ENCODE data around the gene PRIM1. TPM values are rescaled to one million over a fixed set of nuclear protein-coding genes. Genes with fewer than 3 reads are reported as not detected.
A peak's percentile ranks its signal among the peaks of the same experiment; 100 is the strongest.
"Not testable (repeated sequence)": the region's sequence is repeated elsewhere in the genome, so short reads cannot be mapped to it uniquely, and the experiment has no call there.

The PRIM1 gene
- 77.7 and 94.5 TPM in 2 replicates for total RNA-seq (2014; rRNA removed; shearing (Covaris generic))

GRCh38 chr12:56751712-56752598 lies at the start of gene PRIM1:
Gene PRIM1 (minus strand): TSS chr12:56752323. CDS start chr12:56752298, 25 bp downstream.
- peak; percentile 92 for DNase-seq (ENCODE audit: low read depth)

- no peak for DNase-seq (ENCODE audit: low read depth)
These were observed 48.1 kb upstream of the PRIM1 start for GRCh38 chr12:56800221-56800620.

DNA sequence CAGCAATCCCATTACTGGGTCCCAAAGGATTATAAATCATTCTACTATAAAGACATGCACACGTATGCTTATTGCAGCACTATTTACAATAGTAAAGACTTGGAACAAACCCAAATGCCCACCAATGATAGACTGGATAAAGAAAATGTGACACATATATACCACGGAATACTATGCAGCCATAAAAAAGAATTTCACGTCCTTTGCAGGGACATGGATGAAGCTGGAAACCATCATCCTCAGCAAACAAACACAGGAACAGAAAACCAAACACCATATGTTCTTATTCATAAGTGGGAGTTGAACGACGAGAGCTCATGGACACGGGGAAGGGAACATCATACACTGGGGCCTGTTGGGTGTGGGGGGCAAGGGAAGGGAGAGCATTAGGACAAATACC lies 47.2 kb upstream of the PRIM1 start:
- not testable (repeated sequence) for DNase-seq (ENCODE audit: low read depth)

GRCh38 chr12:56795791-56796190 lies 43.7 kb upstream of the PRIM1 start:
- not testable (repeated sequence) for DNase-seq (ENCODE audit: low read depth)

GRCh38 chr12:56795046-56795562 lies 43.0 kb upstream of the PRIM1 start:
- not testable (repeated sequence) for DNase-seq (ENCODE audit: low read depth)

DNA sequence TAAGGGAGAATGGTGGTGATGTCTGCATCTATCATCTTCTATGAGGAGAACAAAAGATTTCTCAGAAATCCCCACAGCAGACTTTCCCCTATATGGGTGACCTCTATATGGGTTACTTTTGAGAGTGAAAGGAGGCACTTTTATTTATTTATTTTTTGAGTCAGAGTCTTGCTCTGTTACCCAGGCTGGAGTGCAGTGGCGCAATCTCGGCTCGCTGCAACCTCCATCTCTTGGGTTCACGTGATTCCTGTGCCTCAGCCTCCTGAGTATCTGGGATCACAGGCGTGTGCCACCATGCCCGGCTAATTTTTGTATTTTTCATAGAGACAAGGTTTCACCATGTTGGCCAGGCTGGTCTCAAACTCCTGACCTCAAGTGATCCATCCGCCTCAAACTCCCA lies 41.0 kb upstream of the PRIM1 start:
- DNase-seq (ENCODE audit: low read depth), result not testable (repeated sequence)

- no peak for DNase-seq (ENCODE audit: low read depth)
These were observed 40.6 kb upstream of the PRIM1 start for GRCh38 chr12:56792678-56793077.

- DNase-seq (ENCODE audit: low read depth), result not testable (repeated sequence)
These were observed 37.3 kb upstream of the PRIM1 start for GRCh38 chr12:56789429-56789828.

DNA sequence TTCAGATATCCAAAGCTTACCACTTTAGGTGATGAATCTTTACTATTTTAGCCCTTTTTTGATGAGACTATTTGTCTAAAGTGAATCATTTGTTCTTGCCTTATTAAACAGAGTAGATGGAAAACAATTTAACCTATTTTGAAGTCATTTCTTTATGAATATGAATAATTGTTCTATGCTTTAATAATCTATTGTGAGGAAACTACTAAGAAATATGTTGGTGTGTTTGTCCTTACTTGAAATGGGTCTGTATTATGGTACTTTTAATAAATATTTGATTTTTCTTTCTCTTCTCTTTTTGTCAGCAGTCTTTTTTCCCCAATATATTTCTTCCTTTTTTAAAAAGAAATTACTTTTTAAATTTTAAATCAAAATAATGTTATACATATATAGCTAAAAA lies 35.4 kb upstream of the PRIM1 start:
- no peak for DNase-seq (ENCODE audit: low read depth)

DNA sequence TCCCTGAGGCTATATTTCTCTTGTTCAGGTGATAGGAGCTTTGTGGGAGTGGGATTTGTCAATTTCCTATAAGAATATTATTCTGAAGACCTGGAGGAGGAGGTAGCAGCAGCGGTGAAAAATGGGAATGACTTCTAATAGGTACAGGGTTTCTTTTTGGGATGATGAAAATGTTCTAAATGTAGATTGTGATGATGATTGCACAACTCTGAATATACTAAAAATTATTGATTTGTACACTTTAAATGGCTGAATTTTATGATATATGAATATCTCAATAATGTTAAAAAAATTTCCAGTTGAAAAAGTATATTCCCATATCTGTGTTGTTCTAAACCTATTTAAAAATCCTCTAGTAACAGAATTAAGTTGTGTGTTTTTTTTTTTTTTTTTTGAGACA lies 33.8 kb upstream of the PRIM1 start:
- no peak for DNase-seq (ENCODE audit: low read depth)

DNA sequence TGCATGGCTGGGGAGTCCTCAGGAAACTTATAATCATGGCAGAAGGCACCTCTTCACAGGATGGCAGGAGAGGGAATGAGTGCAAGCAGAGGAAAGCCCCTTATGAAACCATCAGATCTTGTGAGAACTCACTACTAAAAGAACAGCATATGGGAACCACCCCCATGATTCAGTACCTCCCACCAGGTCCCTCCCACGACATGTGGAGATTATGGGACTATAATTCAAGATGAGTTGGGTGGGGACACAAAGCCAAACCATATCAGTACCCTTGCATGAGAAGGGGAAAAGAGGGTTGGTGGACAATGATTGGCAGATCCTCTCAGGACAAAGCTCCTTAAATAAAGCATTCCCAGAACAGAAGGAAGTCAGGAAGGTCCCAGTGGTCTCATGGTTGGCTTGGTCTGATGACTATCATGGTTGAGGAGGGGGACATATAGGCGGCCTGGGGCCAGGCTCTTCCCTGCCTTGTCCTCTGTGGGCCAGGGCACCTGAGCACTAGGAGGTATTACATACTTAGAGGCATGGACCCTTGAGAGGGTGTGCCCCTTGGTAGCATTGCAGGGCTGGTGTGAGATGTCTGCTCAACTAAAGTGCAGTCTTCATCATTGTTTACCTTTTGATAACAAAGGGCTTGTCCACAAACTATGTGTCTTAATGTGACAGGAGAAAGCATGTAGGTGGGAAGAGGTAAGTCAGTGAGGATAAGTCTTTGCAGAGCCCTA lies 33.2 kb upstream of the PRIM1 start:
- no peak for DNase-seq (ENCODE audit: low read depth)

GRCh38 chr12:56781726-56782125 lies 29.6 kb upstream of the PRIM1 start:
- DNase-seq (ENCODE audit: low read depth), result no peak

GRCh38 chr12:56778756-56779155 lies 26.6 kb upstream of the PRIM1 start:
- DNase-seq (ENCODE audit: low read depth), result no peak

- no peak for DNase-seq (ENCODE audit: low read depth)
These were observed 24.5 kb upstream of the PRIM1 start for GRCh38 chr12:56776654-56777053.

GRCh38 chr12:56775638-56776037 lies 23.5 kb upstream of the PRIM1 start:
- no peak for DNase-seq (ENCODE audit: low read depth)

GRCh38 chr12:56773113-56773512 lies 21.0 kb upstream of the PRIM1 start:
- DNase-seq (ENCODE audit: low read depth), result no peak

GRCh38 chr12:56772625-56773024 lies 20.5 kb upstream of the PRIM1 start:
- DNase-seq (ENCODE audit: low read depth), result no peak

DNA sequence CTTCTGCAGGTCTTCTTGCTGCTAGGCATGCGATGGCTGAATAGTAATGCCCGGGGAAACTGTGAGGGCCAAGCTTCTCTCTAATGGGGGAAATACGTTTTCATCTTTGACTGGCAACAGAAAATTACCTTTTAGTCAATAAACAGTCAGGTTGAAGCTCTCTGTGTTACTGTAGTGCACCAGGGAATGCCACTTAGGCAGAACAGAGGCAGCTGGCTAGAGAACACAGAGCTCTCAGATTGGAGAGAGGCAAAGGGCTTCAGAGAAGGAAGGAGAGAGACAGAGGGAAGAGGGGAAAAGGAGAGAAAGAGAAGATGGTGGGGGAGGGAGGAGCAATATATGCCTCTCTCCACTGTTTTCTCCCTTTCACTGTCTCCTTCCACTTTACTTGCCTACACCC lies 17.7 kb upstream of the PRIM1 start:
- no peak for DNase-seq (ENCODE audit: low read depth)

GRCh38 chr12:56768424-56768823 lies 16.3 kb upstream of the PRIM1 start:
- DNase-seq (ENCODE audit: low read depth), result no peak

GRCh38 chr12:56766535-56766934 lies 14.4 kb upstream of the PRIM1 start:
- DNase-seq (ENCODE audit: low read depth), result no peak

DNA sequence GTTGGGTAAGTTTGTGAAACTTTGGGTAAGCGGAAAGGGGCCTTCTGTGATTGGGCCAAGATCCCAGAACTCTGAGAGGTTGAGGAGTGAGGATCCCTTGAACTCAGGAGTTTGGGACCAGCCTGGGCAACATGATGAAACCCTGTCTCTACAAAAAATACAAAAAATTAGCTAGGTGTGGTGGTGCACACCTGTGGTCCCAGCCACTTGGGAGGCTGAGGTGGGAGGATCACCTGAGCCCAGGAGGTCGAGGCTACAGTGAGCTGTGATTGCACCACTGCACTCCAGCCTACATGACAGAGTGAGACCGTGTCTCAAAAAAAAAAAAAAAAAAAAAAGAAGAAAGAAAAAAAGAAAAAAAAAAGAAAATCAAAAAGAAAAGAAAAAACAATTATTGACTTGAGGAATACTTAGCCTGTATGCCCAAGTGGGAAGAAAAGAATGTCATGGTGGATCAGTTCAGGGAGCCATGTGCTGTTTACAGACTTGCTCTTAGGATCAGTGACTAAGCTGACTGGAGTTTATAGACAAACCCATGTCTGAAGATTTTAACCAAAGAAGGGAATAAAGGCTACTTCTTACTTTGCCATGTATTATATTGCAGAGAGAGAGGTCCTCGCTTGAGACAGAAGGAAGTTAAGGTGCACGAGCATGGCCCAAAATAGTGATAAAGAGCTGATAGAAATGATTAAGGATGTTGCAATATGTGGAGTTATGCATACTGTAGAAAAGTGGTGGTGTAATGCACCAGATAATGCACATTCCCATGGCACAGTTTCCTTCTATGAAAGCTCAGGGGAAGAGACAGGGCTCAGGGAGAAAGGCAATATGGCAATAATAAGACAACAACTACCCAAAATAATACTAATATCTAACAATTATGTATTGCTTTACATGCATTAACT lies 11.9 kb upstream of the PRIM1 start:
- DNase-seq (ENCODE audit: low read depth), result no peak

GRCh38 chr12:56761812-56762211 lies 9.7 kb upstream of the PRIM1 start:
- DNase-seq (ENCODE audit: low read depth), result no peak

All from Daoy (cell line).